Fibroblast of gingiva (primary cell): ENCODE results near the gene MT1A.
A peak's percentile ranks its signal among the peaks of the same experiment; 100 is the strongest.
"Not testable (repeated sequence)": the region's sequence is repeated elsewhere in the genome, so short reads cannot be mapped to it uniquely, and the experiment has no call there.

Source experiments
- DNase-seq: peaks from one replicate; pipeline ENCODE4 v3.0.0-alpha.2; 2011; ENCODE audit warnings: low read depth

The MT1A gene

GRCh38 chr16:56610609-56611111 lies 27.8 kb upstream of the MT1A start:
- DNase-seq, result peak; percentile 81

GRCh38 chr16:56611281-56611833 lies 27.1 kb upstream of the MT1A start:
- DNase-seq, result peak; percentile 82

- no peak for DNase-seq
Observed at GRCh38 chr16:56613706-56614105, 24.8 kb upstream of the MT1A start.

GRCh38 chr16:56614549-56614991 lies 23.9 kb upstream of the MT1A start:
- no peak for DNase-seq

GRCh38 chr16:56615353-56615752 lies 23.1 kb upstream of the MT1A start:
- peak; percentile 54 for DNase-seq

- DNase-seq, result no peak
Observed at GRCh38 chr16:56616608-56617211, 21.8 kb upstream of the MT1A start.

- DNase-seq, result peak; percentile 82
Observed at GRCh38 chr16:56617212-56618085, 21.0 kb upstream of the MT1A start.

GRCh38 chr16:56618138-56618537 lies 20.3 kb upstream of the MT1A start:
- DNase-seq, result no peak

- DNase-seq, result no peak
Observed at GRCh38 chr16:56620339-56620897, 18.0 kb upstream of the MT1A start.

- DNase-seq, result not testable (repeated sequence)
Observed at GRCh38 chr16:56621665-56622445, 16.6 kb upstream of the MT1A start.

- DNase-seq, result not testable (repeated sequence)
Observed at GRCh38 chr16:56623184-56623583, 15.3 kb upstream of the MT1A start.

- no peak for DNase-seq
Observed at GRCh38 chr16:56623637-56624036, 14.8 kb upstream of the MT1A start.

- DNase-seq, result peak; percentile 87
Observed at GRCh38 chr16:56625140-56625942, 13.1 kb upstream of the MT1A start, which contains the start of gene MT1E. MT1E (plus strand) TSS chr16:56625781; CDS start chr16:56625852, 71 bp downstream.

- DNase-seq, result peak; percentile 90
Observed at GRCh38 chr16:56625943-56626654, 12.4 kb upstream of the MT1A start.

- no peak for DNase-seq
Observed at GRCh38 chr16:56626685-56627084, 11.8 kb upstream of the MT1A start.

GRCh38 chr16:56628486-56629350 lies 9.7 kb upstream of the MT1A start:
- no peak for DNase-seq

GRCh38 chr16:56629531-56629930 lies 8.9 kb upstream of the MT1A start:
- no peak for DNase-seq

GRCh38 chr16:56630134-56630533 lies 8.3 kb upstream of the MT1A start:
- DNase-seq, result no peak

GRCh38 chr16:56631197-56631596 lies 7.3 kb upstream of the MT1A start:
- DNase-seq, result no peak
